GM19397 (cell line): ENCODE results near the gene CDC5L.
"Not testable (repeated sequence)": the region's sequence is repeated elsewhere in the genome, so short reads cannot be mapped to it uniquely, and the experiment has no call there.

Source experiments
- ATAC-seq: cut with Tn5 transposase; IDR thresholded peaks from one replicate; pipeline ENCODE4 v1.9.1; 2021; ENCODE audit warnings: mild to moderate bottlenecking, moderate library complexity; ENCODE audit not compliant: unreplicated experiment

The CDC5L gene

DNA sequence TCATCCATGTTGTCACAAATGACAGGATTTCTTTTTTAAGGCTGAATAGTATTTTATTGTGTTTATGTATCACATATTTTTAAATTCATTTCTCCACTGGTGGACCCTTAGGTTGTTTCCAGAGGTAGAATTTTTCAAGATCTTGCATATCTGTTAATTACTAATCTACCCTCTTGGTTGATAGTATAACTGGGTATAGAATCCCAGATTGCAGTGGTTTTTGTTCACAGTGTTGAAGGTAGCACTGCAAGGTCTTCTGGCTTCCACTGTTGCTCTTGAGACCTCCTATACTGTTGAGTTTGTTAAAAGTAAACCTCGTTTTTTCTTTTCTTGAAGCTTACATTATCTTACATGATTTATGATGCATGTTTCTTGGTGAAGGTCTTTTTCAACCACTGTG is 22.9 kb downstream of the CDC5L start:
- ATAC-seq = no peak

DNA sequence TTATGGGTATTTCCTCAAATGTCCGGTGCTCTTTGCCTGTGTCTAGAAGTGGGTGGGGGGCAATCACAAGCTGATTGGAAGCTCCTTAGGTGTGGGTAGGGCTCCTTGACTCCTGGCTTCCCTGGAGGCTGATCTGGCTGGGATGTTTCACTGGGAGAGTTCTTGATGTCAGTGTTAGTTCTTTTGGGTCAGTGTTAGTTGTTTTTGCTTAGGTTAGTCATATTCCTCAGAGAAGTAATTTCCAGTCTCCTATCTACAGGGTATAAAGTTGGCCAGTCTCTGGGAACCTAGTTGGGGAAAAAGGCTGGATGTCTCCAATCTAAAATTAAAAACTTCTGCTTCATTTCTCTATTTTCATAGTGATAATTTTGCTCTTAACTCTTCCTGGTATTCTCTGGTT is 23.6 kb downstream of the CDC5L start:
- ATAC-seq = no peak

DNA sequence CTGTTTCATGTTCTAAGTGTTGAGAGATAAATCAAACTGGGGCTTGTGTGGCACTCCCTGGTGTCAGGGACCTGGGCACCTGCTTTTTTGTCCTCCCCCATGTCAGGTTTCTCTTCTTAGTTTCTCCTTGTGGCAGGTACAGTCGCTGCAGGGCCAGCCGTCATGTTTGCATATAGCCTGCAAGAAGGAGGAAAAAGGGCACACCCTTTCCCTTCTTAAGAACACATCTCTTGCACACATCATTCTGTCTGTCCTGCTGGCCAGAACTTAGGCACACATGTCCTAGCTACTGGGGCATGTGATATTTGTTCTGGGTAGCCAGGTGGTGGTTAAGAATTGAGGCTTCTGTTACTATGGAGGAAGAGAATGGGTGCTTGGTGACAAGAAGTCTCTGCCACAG is 27.9 kb downstream of the CDC5L start:
- ATAC-seq = no peak

DNA sequence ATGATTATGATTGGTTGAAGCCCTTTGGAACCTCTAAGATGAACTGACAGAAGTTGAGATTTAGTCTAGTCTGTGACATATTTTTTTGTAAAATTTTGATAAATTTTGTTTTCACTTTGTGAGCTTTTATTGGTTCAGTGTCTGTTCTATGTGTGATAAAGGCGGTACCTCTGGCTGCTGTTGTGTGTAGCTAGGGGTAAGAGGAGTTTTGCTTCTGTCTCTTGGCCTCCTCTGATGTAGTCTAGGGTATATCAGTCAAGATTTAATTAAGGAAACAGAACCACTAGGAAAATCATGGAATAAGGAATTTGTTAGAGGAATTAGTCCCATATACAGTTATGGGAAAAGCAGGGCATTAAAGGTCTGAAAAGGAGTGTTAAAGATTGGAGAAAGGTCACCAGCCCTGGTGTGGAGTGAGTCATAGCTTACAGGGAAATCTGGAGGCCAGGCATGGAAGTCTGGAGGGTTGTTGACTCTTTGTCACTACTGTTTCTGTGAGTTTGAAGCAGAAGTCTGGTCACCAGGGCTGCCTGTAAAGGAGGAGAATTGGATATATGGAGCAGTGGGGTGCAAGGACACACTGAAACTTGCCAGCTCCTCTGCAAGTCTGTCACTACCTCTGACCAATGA is 28.5 kb downstream of the CDC5L start:
- no peak for ATAC-seq

DNA sequence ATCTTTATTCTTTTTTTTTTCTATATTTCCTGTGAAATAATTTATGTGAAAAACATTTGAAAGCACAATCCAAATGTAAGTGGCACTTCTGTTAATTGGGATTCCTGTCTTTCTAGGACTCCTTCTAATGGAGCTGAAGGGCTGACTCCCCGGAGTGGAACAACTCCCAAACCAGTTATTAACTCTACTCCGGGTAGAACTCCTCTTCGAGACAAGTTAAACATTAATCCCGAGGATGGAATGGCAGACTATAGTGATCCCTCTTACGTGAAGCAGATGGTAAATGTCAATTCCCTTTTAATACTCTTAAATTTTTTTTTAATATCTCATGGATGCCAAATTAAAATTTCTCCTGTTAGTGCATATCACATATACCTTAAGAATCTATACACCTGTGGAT is 35.0 kb downstream of the CDC5L start:
- ATAC-seq = no peak

DNA sequence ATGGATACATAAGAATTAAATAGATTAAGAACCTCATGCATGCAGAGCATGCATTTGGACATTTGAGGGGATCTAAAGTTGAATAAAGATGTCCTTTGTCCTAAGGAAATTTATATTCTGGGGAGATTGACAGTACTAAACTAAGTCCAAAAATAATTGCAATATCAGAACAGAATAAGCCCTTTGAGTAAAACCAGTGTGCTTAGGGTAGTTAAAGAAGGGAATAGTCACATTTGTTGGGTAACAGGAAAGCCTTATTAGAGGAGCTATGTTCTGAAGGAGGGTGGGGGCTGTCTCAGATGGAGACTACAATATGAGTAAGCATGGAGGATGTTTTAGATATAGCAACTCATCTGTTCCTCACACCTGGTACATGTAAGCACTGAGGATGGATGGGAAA is 35.8 kb downstream of the CDC5L start:
- no peak for ATAC-seq

DNA sequence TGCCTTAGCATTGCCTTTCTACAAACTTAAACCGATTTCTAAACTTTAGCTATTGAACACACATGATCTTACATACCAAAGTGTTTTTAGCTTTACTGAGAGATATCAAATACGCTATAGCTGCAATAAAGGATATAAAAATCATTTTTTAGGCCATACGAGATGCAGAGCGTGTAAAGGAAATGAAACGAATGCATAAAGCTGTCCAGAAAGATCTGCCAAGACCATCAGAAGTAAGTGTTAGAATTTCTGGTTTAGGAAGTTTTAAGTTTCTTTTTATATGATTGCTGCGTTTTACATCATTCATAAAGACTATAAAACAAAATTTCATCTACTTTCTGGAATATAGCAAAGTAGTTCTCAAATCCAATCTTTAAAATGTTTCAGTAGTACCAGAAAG is 38.4 kb downstream of the CDC5L start:
- no peak for ATAC-seq

DNA sequence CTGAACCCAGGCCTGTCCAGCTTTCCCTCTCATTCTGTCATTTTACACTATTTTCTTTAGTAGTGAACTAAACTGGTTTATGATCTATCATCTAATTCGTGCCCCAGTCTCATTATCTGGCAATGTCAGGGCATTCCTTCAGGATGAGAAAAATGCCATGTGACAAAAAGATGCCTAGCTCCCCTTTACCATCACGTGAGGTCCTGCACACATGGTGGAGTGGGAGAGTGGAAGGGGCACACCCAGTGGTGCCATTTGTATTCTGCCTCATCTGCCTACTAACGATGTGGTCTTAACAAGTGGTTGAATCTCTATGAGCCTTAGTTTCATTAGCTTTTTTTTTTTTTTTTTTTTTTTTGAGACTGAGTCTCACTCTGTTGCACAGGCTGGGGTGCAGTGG is 41.2 kb downstream of the CDC5L start:
- ATAC-seq = no peak

DNA sequence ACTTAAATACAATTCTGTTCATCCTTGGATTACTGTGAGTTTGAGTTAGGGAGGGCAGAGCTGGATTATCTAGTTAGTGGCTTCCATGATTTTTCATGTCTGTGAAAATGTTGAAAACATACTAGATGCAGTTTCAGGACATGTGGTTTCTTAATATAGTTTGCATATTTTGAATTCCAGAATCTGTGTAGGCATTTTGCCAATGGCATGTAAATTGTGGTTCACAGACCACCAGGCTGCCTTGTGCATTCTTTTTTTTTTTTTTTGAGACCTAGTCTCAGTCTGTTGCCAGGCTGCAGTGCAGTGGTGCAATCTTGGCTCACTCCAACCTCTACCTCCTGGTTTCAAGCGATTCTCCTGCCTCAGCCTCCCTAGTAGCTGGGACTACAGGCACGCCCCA is 42.8 kb downstream of the CDC5L start:
- ATAC-seq = no peak

DNA sequence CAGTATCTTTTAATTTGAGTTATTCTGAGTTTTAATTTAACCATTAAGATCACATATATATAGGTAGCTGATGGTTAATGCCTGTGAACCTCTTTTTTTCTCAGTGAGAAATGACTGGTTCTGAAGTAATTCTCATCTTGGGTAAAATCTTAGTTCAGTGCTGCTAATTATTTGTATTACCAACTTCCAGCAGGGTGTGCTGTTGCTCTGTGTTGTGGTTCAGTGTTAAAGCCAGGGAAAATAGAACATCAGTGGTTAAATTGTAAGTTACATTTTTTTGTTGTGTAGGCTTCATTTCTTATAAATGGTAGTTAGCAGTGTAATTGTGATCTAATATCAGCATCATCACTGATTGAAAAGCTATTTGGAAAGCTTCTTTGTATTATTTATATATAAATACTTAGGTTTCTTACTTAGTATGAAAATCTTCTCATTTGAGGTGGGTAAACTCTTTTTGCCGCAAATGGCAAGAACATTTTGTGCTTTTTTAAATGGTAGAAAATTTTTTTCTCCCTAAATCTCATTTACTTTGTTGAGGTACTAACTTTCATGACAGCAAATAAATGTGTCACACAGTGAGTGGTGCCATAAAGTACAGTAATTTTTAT is 43.7 kb downstream of the CDC5L start:
- no peak for ATAC-seq

DNA sequence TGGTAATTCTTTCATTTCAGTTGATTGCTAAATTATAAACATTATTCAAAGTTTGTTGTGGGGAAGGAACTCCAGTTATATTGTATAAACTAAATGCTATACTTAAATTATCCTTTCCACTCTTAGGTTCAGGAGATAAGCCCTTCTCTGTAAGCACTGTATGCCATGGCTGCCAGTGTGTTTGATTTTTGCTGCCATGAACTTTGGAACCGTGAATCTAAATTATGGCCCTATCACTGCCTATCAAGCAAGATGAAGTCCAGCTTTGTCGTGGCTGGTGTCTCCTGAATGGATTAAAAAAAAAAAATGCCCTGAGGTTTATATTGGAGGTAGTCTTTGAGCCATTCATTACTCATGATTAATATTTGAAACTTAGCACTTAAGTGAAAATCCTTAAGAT is 44.7 kb downstream of the CDC5L start:
- no peak for ATAC-seq

DNA sequence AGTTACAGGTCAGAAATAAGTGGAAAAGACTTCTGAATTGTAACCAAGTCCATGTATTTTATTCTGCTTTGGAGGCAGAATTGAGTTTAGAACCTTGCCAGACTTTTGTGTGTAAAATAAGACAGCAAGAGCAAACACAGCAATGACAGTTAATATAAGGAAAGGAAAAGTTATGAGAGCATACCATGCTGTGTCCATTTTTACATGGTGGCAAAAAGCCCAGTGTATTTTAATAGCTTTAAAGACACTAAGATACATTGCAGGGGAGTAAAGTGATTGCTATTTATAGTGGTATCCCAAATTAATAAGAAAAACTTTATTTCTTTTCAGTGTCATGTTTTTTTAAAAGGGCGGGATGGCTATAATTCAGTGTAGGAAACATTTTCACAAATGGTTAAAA is 45.2 kb downstream of the CDC5L start:
- no peak for ATAC-seq

DNA sequence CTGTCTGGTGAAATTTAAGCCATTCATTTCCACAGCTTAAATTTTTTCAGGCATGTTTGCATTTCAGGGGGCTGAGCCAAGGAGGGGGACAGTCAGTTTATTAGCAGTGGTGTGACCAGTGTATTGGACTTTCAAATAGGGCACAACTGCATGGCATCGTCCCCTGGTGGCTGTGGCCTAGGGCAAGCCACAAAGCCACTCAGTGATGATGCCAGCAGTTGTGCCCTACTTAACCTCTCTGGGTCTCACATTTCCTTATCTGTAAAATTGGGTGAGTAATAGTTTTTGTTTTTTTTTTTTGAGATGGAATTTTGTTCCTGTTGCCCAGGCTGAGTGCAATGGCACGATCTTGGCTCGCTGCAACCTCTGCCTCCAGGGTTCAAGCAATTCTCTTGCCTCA is 48.0 kb downstream of the CDC5L start:
- no peak for ATAC-seq

DNA sequence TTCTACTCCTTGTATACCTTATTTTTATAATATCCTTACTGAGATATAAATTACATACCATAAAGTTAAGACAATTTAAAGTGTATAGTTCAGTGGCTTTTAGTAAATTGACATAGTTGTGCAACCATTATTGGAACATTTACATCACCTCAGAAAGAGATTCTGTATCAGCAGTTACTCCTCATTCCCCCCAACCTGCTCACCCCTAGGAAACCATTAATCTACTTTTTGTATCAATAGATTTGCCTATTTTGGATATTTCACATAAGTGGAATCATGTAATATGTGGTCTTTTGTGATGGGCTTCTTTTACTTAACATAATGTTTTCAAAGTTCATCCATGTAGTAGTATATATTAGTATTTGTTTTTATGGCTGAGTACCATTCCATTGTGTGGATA is 51.3 kb downstream of the CDC5L start:
- no peak for ATAC-seq

DNA sequence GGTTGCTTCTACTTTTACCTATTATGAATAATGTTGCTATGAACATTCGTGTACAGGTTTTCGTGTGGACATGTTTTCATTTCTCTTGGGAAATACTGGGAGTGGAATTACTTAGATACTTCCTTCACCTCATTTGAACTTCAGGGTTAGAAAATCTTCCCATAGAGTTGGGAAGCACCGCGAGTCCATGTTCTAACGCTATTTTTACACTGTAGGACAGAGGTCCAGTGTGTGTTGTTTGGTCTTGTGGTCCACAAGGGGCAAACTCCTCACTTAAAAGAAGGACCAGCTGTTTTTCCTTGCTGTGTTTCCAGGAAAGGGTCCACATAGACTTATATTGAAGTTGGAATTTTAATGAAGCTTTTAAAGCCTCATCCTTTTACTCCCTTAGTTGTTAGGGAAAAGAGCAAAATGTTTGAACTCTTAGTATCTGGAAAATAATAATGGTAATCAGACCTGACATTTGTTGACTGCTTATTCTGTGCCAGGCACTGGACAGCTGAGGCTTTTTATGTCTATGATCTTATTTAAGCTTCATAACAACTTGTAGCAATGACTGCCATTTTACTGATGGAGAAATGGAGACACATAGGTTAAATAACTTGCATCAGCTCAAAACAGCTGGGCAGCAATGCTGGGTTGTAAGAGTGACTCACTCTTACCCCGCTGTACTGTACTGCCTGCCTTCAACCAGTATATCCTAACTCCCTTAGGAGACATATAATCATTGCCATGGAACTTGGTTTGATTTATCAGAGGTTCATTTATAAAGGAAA is 52.0 kb downstream of the CDC5L start:
- ATAC-seq = no peak

DNA sequence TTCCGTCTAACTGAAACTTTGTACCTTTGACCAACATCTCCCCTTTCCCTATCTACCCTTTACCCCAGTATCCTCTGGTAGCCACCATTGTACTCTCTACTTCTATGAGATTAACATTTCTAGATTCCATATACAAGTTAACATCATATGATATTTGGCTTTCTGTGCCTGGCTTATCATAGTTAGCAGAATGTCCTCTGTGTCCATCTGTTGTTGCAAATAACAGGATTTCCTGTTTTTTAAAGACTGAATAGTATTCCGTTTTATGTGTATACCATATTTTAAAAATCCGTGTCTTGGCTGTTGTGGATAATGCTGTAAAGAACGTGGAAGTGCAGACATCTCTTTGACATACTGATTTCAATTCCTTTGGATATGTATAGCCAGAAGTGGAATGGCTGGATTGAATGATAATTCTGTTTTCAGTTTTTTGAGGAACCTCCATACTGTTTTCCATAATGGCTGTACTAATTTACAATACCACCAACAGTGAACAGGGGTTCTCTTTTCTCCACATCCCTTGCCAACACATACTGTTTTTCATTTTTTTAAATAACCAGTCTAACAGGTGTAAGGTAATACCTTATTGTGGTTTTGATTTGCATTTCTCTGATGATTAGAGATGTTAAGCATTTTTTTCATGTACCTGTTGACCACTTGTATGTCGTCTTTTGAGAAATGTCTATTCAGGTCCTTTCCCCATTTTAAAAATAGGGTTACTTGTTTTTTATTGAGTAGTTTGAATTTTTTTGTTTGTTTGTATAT is 53.8 kb downstream of the CDC5L start:
- ATAC-seq = no peak

DNA sequence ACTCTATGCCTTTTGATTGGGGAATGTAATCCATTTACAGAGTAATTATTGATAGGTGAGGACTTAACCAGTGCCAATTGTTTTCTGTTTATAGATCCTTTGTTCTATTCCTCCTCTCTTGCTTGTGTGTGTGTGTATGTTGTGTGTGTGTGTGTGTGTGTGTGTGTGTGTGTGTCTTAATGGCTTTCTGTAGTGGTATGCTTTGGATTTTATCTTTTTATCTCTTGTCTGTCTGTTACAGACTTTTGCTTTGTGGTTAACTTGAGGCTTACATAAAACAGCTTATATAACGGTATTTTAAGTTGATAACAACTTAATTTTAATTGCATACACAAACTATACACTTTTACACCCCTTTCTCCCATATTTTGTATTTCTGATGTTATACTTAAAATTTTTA is 54.7 kb downstream of the CDC5L start:
- no peak for ATAC-seq

DNA sequence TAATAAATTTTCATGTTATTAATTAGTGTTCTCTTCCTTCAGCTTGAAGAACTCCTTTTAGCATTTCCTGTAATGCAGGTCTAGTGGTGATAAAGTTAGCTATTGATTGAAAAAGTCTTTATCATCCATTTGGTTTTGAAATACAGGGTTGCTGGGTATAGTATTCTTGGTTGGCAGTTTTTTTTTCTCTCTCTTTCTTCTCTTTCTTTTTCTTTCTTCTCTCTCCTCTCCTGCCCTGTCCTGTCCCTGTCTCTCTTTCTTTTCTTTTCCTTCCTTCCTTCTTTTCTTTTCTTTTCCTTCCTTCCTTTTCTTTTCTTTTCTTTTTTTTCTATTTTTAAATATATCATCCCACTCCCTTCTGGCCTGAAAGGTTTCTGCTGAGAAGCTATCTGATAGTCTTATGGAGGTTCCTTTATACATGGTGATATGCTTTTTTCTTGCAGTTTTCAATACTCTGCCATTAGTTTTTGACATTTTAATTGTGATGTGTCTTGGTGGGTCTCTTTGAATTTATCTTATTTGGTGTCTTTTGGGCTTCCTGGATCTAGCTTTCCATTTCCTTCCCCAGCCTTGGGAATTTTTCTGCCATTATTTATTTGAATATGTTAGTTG is 55.4 kb downstream of the CDC5L start:
- no peak for ATAC-seq

DNA sequence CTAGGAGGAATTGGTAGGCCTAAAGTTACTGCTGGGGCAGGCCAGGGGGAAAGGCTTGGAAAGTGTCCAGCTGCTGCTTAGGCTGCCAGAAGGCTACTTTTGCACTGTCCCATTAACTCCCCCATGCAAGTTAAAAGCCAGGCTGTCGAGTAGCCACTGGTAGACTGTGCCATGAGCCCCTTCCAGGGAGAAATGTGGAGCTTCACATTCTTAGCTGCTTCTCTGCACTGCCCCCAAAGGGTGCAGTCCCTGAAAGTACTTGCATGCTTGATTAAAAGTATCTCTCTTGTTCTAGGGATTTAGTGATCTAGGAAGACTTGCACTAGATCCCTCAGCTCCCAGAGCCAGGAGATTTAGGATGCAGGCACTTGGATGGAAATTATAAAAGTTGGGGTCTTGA is 57.3 kb downstream of the CDC5L start:
- no peak for ATAC-seq

DNA sequence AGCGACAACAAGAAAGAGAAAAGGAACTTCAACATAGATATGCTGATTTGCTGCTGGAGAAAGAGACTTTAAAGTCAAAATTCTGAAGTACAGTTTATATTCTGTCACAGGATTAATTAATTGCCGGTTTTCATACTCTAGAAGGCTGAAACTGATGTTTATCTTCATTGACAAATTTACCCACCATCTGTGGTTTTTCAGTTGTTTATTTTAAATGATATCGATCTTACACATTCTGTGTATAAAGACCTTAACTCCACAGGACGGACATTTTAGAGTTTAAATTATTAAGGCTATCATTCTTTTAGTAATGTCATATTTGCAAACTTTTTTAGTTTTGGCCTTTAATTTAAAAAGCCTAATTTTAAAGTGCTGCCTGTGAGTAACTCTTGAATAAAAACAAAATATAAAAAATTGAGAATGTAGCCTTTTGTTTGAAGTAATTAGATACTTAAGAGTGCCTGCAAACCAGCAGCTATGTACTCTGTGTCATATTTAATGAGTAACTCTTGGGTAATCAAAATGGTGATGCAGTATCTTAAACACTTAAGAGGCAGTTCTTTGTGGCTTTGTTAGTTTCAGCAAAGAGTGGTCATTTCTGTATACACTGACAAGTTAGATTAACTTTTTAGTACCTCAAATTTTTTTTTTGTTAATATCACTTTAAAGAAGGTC is 59.3 kb downstream of the CDC5L start:
- no peak for ATAC-seq

DNA sequence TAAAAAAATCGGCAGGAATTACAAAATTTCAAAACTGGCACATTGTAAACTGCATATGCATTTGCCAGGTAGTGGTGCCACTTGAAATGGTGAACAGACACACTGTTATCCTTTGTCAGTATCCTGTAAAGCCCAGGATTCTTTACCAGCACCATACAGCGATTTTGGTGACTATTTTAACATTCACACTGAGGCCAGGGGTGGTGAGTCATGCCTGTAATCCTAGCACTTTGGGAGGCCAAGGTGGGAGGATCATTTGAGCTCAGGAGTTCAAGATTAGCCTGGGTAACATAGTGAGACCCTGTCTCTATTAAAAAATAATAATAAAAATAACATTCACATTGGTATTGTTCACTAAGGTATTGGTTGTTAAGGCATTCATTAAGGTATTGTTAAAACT is 61.7 kb downstream of the CDC5L start:
- ATAC-seq = not testable (repeated sequence)
